Natural killer cell (primary cell): ENCODE data around the gene WNK2. TPM values are rescaled to one million over a fixed set of nuclear protein-coding genes. Genes with fewer than 3 reads are reported as not detected.

Source experiments
- ATAC-seq, 3 donors: fragments of 150-1000 bp in 2 of 3; fragments of 200-7000 bp in 1 of 3; cut with Tn5 transposase; 1 replicate in 1 of 3; 2 replicates in 2 of 3; pipeline ENCODE4 v1.10.0; 2021; ENCODE audit warnings: mild to moderate bottlenecking in 2 of 3, moderate library complexity in 2 of 3
- DNase-seq, 2 donors: peaks; one replicate each; pipeline versions ENCODE4 v3.0.0 to v3.0.0-alpha.2; 2013 to 2021; ENCODE audit warnings: mixed read lengths in 1 of 2
- H3K27ac ChIP-seq: one replicate; pipeline ENCODE4 v1.5.1; 2013; ENCODE audit warnings: mild to moderate bottlenecking, low read length
- H3K27me3 ChIP-seq: one replicate; pipeline ENCODE4 v1.6.1; 2013; ENCODE audit warnings: low read length; ENCODE audit not compliant: control insufficient read depth, insufficient read depth
- H3K36me3 ChIP-seq: one replicate; pipeline ENCODE4 v1.6.1; 2013; ENCODE audit warnings: low read length; ENCODE audit not compliant: control insufficient read depth, insufficient read depth
- H3K4me1 ChIP-seq: one replicate; pipeline ENCODE4 v1.6.1; 2013; ENCODE audit warnings: low read length; ENCODE audit not compliant: control insufficient read depth, insufficient read depth
- H3K4me3 ChIP-seq: one replicate; pipeline ENCODE4 v1.5.1; 2013; ENCODE audit warnings: low read length
- H3K9me3 ChIP-seq: one replicate; pipeline ENCODE4 v1.6.1; 2013; ENCODE audit warnings: low read length; ENCODE audit not compliant: control insufficient read depth, insufficient read depth
- H3K27ac Mint-ChIP-seq, 2 donors: one replicate each; pipeline ENCODE4 v1.8.0; 2022; ENCODE audit warnings: mild to moderate bottlenecking in 2 of 2, mixed read lengths in 2 of 2, moderate library complexity in 1 of 2
- H3K27me3 Mint-ChIP-seq, 2 donors: one replicate each; pipeline ENCODE4 v1.8.0; 2022; ENCODE audit warnings: low read depth in 2 of 2, mixed read lengths in 2 of 2
- H3K36me3 Mint-ChIP-seq: one replicate; pipeline ENCODE4 v1.8.0; 2022; ENCODE audit warnings: mixed read lengths
- H3K4me1 Mint-ChIP-seq, 2 donors: one replicate each; pipeline ENCODE4 v1.8.0; 2022; ENCODE audit warnings: mixed read lengths in 2 of 2
- H3K4me3 Mint-ChIP-seq: one replicate; pipeline ENCODE4 v1.8.0; 2022; ENCODE audit warnings: mild to moderate bottlenecking, moderate library complexity, mixed read lengths
- H3K9me3 Mint-ChIP-seq, 2 donors: one replicate each; pipeline ENCODE4 v1.8.0; 2022; ENCODE audit warnings: mixed read lengths in 2 of 2
- WGBS: methylation state at CpG from one replicate; pipeline ENCODE4 v1.1.7; 2013; ENCODE audit warnings: missing lambda C conversion rate; ENCODE audit not compliant: insufficient coverage; 5-methylcytosine and 5-hydroxymethylcytosine counted together
- intact Hi-C: fragments of 100-400 bp; cut with micrococcal nuclease; formaldehyde crosslinking; loops from one replicate; pipeline ENCODE4 v1.14.2; 2022
- total RNA-seq, 4 donors: library from RNA; stranded (reverse); fragments of 120-200 nt in 1 of 4; gene quantifications; one replicate each; pipeline versions ENCODE4 v1.2.3 to v1.2.4, GENCODE V29; 2013 to 2022
- TF ChIP-seq, protein P1 (sequence below): fragments of 200-600 bp; IDR thresholded peaks from one replicate; pipeline ENCODE4 v1.8.0; 2022; ENCODE audit warnings: antibody characterized with exemption

Gene WNK2
- total RNA-seq, 3 donors from 2014 or later (not counting 1 experiment from before 2014, with no cell fraction given) = 0.25 TPM; not detected in 2

DNA sequence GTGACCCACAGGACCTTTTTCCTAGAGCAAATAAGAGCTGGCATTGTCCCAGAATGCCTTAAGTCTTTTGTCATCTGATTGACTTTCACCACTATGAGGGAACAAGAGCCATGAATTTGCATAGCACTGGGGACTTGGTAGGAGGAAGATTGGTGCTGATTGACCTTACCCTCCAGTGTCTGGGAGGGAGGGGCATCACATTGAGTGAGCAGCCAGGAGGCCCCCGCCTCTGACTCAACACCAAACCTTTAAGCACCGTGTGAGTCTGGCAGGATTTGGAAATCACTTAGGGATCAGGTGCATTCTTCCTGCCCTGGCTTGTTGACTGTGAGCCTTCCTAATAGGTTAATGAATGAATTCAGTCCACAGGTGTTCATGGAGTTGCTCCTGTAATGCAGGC, 40.7 kb downstream of the WNK2 start:
- H3K27ac Mint-ChIP-seq = no peak overlapping the region
- no peaks in the 10 kb centered on the region for H3K9me3 Mint-ChIP-seq
- H3K4me1 Mint-ChIP-seq = peaks cover 0 to 4% of the 10 kb centered on the region in 2 donors
- H3K4me1 ChIP-seq = no peaks in the 10 kb centered on the region
- no peak overlapping the region for H3K27ac ChIP-seq
- 90% methylated on average over 2 of the region's 2 CpGs for WGBS
- ATAC-seq (no peak), DNase-seq (no peak)
- H3K9me3 ChIP-seq = no peaks in the 10 kb centered on the region
- peaks cover 36 to 68% of the 10 kb centered on the region in 2 donors for H3K27me3 Mint-ChIP-seq
- peaks cover 17% of the 10 kb centered on the region for H3K27me3 ChIP-seq
- no peaks in the 10 kb centered on the region for H3K36me3 Mint-ChIP-seq
- H3K36me3 ChIP-seq = no peaks in the 10 kb centered on the region
- intact Hi-C loops = no loop called here
- TF ChIP-seq, protein P1, sequence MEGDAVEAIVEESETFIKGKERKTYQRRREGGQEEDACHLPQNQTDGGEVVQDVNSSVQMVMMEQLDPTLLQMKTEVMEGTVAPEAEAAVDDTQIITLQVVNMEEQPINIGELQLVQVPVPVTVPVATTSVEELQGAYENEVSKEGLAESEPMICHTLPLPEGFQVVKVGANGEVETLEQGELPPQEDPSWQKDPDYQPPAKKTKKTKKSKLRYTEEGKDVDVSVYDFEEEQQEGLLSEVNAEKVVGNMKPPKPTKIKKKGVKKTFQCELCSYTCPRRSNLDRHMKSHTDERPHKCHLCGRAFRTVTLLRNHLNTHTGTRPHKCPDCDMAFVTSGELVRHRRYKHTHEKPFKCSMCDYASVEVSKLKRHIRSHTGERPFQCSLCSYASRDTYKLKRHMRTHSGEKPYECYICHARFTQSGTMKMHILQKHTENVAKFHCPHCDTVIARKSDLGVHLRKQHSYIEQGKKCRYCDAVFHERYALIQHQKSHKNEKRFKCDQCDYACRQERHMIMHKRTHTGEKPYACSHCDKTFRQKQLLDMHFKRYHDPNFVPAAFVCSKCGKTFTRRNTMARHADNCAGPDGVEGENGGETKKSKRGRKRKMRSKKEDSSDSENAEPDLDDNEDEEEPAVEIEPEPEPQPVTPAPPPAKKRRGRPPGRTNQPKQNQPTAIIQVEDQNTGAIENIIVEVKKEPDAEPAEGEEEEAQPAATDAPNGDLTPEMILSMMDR = no peak
- H3K4me3 Mint-ChIP-seq = no peak overlapping the region
- H3K4me3 ChIP-seq = no peak overlapping the region

DNA sequence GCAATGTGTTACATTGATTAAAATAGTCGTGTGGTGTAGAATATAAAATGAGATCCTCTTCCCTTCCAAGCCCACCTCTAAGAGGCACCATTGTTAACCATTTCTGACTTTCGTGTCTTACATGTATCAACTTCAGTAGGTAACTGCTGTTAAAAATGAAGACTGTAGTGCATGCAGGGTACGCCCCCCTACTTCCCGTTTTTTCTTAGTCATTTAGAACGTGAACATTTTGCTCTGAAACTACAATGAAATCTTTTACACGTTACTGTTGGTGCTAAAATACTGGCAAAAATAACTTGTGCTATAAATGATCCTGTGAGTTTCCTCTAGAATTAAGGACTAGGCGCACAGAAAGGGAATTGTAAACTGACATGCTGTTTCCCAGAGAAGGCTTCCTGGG, 41.5 kb downstream of the WNK2 start:
- DNase-seq (no peak), ATAC-seq (no peak)
- Mint-ChIP-seq H3K9me3 (no peaks in the 10 kb centered on the region), H3K4me3 (no peak overlapping the region), H3K4me1 (peaks cover 0 to 9% of the 10 kb centered on the region in 2 donors), H3K27me3 (peaks cover 42 to 74% of the 10 kb centered on the region in 2 donors), H3K36me3 (no peaks in the 10 kb centered on the region), H3K27ac (no peak overlapping the region)
- intact Hi-C loops = no loop called here
- no peaks in the 10 kb centered on the region for H3K9me3 ChIP-seq
- H3K4me1 ChIP-seq = peaks cover 6% of the 10 kb centered on the region
- peaks cover 22% of the 10 kb centered on the region for H3K27me3 ChIP-seq
- H3K27ac ChIP-seq = no peak overlapping the region
- no peaks in the 10 kb centered on the region for H3K36me3 ChIP-seq
- 16% methylated on average over 6 of the region's 7 CpGs for WGBS
- TF ChIP-seq, protein P1 = no peak
- no peak overlapping the region for H3K4me3 ChIP-seq

DNA sequence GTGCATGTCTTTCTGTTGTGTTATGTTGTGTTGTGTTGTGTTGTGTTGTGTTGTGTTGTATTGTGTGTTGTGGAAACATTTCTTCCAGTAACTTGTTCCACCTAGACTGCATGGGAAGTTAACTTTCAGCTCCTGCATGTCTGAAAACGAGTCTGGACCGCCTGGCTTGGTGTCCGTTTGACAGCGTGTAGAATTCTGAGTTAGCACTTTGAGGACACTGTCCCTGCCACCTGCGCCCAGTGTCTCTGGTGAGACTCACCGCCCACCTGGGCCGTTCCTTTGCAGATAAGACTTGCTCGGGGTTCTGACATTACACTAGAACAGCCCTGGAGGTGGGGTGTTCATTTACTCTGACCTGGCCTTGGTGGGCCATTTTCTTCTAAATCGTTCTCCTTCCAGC, 42.0 kb downstream of the WNK2 start:
- no peak overlapping the region for H3K4me3 Mint-ChIP-seq
- H3K36me3 Mint-ChIP-seq = no peaks in the 10 kb centered on the region
- no peaks in the 10 kb centered on the region for H3K9me3 ChIP-seq
- intact Hi-C loops = no loop called here
- 87% methylated on average over 9 of the region's 9 CpGs for WGBS
- no peak overlapping the region for H3K27ac ChIP-seq
- peaks cover 0 to 9% of the 10 kb centered on the region in 2 donors for H3K4me1 Mint-ChIP-seq
- H3K4me3 ChIP-seq = no peak overlapping the region
- DNase-seq = no peak
- no peaks in the 10 kb centered on the region for H3K9me3 Mint-ChIP-seq
- no peak for ATAC-seq
- TF ChIP-seq, protein P1 = no peak
- no peak overlapping the region for H3K27ac Mint-ChIP-seq
- H3K27me3 ChIP-seq = peaks cover 27% of the 10 kb centered on the region
- H3K4me1 ChIP-seq = peaks cover 11% of the 10 kb centered on the region
- H3K27me3 Mint-ChIP-seq = peaks cover 42 to 74% of the 10 kb centered on the region in 2 donors
- H3K36me3 ChIP-seq = no peaks in the 10 kb centered on the region

DNA sequence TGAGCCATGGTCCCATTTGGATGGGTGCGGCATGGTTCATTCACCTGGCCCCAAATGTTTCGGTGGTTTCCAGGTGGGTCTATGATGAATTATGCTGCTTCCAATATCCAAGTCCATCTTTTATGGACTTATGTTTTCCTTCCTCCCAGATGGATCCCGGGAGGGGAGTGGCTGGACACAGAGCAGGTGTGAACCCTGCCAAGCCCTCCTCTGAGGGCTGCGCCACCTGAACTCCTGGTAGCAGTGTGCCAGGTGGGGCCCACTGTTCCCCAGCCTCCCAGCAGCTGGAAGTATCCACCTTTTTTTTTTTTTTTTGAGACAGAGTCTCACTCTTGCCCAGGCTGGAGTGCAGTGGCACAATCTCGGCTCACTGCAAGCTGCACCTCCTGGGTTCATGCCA, 42.9 kb downstream of the WNK2 start:
- ATAC-seq = no peak
- H3K4me3 ChIP-seq = no peak overlapping the region
- DNase-seq = no peak
- H3K27ac ChIP-seq = no peak overlapping the region
- H3K27me3 ChIP-seq = peaks cover 36% of the 10 kb centered on the region
- 97% methylated on average over 4 of the region's 5 CpGs for WGBS
- Mint-ChIP-seq H3K36me3 (no peaks in the 10 kb centered on the region), H3K4me1 (peaks cover 0 to 13% of the 10 kb centered on the region in 2 donors), H3K27ac (no peak overlapping the region), H3K27me3 (peaks cover 45 to 75% of the 10 kb centered on the region in 2 donors), H3K4me3 (no peak overlapping the region), H3K9me3 (no peaks in the 10 kb centered on the region)
- H3K9me3 ChIP-seq = no peaks in the 10 kb centered on the region
- intact Hi-C loops = no loop called here
- TF ChIP-seq, protein P1 = no peak
- H3K4me1 ChIP-seq = peaks cover 20% of the 10 kb centered on the region
- H3K36me3 ChIP-seq = no peaks in the 10 kb centered on the region
